ENCODE data around the gene NECTIN4.

Gene NECTIN4

DNA sequence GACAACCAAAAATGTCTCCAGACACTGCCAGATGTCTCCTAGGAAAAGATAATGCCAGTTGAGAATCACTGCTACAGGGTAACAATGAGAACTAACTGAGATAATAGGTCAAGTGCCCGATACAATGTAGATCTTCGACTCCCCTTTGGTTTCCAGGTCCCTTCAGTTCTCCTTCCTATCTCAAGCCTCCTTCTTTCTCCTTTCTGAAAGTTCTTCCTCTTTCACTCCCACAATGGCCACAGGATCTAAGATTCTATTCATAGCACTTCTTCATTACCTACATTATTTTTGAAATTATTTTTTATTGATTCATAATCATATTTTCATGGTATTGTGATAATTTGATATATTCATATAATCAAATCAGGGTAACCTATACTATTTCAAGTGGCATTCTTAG lies 22.2 kb upstream of the NECTIN4 start:
- DNase-seq (ENCODE audit: low spot score) = no peak

DNA sequence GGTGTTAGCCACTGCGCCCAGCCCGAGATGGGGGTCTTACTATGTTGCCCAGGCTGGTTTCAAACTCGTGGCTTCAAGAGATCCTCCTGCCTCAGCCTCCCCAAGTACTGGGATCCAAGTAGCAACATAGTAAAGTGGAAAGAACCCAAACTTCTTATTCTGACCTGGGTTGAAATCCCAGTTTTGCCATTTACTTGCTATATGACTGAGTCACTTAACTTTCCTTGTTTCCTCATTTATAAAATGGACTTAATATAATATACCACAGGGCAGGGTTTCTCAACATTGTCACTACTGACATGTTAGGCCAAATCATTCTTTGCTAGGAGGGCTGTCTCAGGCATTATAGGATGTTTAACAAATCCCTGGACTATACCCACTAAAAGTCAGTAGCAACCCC lies 21.8 kb upstream of the NECTIN4 start:
- DNase-seq (ENCODE audit: low spot score) = no peak

DNA sequence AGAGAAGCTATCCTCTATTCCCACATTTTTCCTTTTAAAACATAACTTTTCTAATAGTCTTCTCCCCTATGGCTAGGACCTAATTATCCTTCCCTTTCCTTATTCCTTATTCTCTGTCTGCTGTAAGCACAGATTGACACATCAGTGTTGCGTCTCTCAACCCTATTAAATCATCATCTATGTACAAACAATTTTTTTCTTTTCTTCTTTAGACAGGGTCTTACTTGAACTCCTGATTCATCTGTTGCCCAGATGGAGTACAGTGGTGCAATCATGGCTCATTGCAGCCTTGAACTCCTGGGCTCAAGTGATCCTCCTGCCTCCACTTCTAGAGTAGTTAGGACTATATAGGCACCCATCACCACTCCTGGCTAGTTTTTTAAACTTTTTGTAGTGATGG lies 17.1 kb upstream of the NECTIN4 start:
- DNase-seq (ENCODE audit: low spot score) = no peak

DNA sequence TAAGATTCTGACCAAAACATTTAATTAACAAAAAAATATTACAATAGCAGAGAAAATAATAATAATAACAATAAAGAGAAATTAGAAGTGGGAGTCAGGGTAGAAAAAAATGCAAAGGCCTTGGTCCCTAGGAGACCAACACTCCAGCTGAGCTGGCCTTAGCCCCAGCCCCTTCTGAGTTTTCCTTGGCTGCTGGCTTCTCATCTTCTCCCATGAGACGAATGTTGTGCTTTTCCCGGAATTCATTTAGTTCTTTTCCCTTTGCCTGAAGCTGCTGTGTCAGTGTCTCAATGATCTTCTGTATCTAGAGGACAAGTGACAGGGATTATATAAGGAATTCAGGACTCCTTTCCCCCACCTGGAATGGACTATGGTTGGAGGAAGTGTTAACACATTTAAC lies 11.2 kb upstream of the NECTIN4 start:
- no peak for DNase-seq (ENCODE audit: low spot score)

DNA sequence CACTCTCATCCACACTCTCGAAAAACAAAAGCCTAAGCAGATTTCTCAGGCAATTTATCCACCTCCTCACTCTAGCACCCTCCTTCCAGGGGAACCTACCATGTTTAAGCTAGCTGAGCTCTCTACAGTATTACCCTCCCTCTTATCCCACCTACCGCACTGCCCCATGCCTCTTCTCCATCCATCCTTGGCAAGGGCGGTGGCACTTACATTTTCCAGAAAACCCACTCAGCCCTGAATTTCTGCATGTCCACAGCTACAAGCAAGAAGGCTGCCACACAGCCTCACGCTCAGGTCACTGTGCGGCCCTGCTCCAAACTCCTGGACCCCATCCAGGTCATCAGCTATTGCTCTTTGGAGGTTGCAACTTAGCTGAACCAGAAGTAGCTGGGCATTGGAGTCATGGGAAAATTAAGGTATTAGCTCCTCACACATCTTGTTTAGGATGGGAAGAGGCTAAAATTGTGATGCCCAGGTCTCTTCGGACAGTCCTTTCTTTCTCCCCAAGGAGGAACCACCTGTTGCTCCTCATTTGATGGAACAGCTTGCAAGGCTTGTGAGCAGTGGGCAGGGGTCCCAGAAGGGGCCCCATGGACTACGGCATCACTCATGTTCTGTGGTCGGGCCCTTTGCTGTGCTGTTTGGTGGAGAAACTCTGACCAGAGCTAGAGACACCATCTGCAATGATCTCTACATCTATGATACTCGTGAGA lies 9.9 kb upstream of the NECTIN4 start:
- DNase-seq (ENCODE audit: low spot score) = no peak

DNA sequence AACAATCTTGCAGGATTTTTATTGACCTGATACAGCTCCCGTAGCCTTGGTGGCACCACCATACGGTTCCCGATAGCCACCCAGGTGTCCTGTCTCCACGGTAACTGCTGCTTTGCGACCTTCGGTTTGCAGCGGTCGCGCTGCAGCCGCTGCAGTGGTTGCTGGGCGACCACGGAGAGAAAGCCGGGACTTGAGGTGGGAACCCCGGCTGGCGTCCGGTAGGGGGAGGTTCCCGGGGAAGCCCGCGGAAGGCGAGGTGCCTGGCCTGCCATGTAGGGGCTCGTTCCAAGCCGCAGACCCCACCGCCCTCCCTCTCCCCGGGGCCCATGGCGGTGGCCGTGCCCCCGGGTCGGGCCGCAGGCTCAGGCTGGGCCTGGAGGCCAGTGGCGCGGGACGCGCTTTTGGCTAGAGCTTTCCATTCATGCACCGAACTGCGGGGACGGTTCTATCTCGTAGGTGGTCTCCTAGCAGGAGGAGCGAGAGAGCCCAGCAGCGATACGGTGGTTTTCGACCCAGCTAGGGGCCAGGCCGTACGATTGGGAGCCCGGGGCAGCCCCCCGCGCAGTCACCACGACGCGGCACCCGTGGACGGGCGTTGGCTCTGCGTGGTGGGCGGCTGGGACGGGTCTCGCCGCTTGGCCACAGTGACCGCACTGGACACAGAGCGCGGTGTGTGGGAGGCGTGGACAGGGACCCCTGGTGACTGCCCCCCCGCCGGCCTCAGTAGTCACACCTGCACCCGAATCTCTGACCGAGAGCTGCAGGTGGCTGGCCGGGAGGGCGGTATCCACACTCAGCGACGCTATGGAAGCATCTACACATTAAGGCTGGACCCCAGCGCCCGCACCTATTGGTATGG lies 9.1 kb upstream of the NECTIN4 start, which contains the start of gene KLHDC9:
Gene KLHDC9, plus strand, starts transcription at position 152 of the 859 bp plus-strand sequence. Its CDS starts 175 bp downstream, at position 327.
- peak; percentile 79 for DNase-seq (ENCODE audit: low spot score)

DNA sequence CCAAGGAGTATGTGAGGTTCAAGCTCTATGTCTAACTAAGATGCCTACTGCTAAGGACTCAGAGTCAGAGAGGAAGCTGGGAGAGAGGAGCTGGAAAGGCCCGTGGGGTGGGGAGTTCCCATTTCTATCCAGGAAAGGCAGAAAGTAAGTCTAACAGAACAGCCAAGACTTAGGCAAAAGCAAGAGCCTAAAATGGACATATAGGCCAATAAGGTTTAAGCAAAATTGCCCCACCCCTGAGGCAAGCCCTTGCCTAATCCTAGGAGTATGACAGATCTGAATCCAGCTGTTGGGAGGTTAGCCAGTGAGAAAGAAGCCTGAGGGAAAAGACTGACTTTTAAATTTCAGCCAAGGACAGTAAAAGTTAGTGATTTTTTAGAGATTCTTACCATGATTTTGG lies 7.2 kb upstream of the NECTIN4 start:
- no peak for DNase-seq (ENCODE audit: low spot score)

DNA sequence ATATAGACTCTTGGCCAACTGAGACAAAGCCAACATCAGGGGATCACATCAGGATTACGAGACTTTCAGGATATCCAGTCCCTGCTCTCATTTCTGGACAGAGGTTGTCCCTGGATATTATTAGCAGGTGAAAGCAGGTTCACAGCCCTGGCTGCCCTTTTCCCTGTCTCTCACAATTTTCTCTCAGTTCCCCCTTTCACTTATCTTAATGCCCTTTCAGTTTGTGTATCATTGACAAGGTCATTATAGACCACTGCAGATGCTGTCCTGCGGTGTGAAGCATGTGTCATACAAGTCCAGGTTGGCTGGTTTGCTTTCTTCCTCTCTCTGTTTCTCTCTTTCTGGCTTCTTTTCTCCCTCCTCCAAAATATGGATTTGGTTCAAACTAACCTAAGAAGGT lies 6.7 kb upstream of the NECTIN4 start:
- no peak for DNase-seq (ENCODE audit: low spot score)

DNA sequence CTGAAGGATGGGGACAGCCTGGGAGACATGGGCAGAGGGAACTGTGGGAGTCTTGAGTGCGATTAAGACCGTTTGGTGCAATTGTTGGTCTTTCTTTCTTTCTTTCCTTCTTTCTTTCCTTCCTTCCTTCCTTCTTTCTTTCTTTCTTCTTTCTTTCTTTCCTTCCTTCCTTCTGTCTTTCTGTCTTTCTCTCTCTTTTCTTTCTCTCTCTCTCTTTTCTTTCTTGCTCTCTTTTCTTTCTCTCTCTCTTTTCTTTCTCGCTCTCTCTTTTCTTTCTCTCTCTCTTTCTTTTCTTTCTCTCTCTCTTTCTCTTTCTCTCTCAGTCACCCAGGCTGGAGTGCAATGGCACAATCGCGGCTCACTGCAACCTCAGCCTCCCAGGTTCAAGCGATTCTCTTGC lies 5.9 kb upstream of the NECTIN4 start:
- no peak for DNase-seq (ENCODE audit: low spot score)

DNA sequence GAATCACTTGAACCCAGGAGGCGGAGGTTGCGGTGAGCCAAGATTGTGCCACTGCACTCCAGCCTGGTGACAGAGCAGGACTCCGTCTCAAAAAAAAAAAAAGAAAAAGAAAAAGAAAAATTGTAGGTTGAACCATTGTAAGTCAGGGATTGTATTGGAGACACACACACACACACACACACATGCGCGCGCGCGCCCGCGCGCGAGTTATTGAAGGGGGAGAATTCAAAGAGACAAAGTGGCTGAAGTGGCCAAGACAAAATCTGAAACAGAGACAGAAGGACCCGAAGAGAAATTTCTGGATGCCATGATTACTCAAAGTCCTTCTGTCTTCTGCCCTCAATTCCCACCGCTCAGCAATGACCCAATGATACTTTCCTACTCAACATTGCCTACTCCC lies 5.1 kb upstream of the NECTIN4 start:
- DNase-seq (ENCODE audit: low spot score) = no peak

DNA sequence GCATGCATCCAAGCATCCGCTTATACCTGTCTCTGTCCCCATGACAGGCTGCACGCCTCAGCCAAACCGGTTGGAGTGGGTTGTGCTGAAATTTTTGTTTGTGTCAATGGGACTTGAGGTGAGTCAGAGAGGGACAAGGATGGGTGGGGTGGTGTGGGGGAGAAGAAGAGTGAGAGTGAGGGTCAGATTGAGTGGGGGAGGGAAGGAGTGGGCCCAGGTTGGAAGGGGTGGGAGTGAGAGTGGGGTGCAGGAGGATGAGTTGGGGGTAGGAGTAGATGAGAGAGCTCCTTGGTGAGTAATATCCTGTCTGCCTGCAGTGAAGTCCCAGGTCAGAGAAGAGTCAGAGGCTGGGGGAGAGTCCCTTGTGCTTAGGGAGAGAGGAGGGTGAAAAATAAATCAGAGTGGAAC lies 3.3 kb upstream of the NECTIN4 start:
- peak; percentile 42 for DNase-seq (ENCODE audit: low spot score)

DNA sequence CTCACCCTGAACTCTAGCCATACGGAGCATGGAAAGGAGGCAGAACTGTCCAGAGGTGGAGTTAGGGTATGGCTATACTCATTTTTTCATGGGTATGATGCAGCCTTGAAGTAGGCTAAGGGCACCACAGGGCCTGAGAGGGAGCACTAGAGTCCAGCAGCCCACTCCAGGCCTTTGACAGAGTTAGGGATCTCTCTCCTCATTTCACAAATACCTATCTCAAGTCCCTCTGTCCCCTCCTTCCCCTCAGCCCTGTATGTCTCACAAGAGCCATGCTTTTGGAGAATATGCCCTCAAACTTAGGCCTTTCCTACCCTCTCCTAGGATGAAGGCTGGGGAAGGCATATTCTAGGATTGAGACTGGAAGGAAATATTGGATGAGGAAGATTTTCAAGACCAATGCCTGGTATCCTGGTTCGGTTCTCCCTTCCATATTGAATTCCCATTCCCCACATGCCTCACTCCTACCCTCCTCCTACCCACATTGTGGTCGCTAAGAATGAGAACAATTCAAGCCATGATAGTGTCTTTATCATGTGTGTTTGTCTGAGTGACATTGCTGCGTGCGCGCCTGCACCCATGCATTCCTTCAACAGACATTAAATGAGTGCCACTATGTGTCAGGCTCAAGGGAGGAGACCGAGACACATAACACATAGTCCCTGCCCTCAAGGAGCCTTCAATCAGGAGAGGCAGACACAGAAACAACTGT lies 2.6 kb upstream of the NECTIN4 start:
- no peak for DNase-seq (ENCODE audit: low spot score)

DNA sequence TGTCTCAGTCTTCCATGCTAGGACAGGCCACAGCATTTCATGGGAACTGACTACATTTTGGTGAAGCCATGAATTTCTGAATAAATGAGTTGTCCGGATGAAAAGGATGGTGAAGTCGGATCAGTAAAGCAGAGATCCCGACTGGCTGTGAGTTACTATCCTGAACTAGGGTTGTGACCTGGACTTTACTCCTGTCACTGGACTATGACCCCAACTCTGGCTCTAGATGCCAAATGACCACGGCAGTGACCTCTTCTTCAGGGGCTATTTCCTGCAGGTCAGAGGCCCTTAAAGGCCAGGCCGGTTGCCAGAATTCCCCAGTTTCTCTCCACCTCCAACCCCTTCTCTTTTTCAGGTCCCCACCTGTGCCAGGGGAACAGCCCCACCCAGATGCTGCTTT lies 1.7 kb upstream of the NECTIN4 start:
- DNase-seq (ENCODE audit: low spot score) = no peak

DNA sequence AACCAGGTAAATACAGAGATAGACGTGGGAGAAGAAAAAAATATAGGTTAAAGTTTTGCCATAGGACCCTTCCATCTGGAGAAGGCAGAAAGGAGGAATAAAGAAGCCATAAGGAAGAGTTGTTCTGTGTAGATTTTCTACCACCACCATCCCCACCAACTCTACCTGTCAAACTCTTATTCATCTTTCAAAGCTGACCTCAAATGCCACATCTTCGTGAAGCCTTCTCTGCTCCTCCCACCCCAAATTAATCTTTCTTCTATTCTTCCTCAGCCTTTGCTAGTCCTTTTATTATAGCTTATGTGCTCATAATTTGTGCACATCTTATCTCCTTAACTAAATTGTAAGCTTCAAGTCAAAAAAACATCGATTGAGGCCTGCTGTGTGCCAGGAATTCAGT lies 1.3 kb upstream of the NECTIN4 start:
- DNase-seq (ENCODE audit: low spot score) = no peak

DNA sequence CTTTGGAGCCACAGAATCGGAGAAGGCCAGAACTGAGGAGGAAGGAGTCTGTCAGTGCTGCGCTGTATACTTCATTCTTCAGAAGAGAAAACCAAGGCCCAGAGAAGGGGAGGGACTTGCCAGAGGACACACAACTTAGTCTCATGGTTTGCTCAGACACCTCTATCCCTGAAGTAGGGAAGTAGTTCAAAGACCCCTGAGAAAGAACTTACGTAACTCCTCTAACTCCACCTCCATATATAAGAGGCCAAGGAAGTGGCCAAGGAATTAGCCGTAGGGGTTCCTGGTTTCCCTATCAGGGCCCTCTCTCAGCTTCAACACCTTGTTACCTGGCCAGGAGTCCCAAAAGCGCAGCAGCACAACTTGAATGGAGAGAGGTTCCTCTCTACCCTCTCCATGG lies 580 bp upstream of the NECTIN4 start:
- no peak for DNase-seq (ENCODE audit: low spot score)

DNA sequence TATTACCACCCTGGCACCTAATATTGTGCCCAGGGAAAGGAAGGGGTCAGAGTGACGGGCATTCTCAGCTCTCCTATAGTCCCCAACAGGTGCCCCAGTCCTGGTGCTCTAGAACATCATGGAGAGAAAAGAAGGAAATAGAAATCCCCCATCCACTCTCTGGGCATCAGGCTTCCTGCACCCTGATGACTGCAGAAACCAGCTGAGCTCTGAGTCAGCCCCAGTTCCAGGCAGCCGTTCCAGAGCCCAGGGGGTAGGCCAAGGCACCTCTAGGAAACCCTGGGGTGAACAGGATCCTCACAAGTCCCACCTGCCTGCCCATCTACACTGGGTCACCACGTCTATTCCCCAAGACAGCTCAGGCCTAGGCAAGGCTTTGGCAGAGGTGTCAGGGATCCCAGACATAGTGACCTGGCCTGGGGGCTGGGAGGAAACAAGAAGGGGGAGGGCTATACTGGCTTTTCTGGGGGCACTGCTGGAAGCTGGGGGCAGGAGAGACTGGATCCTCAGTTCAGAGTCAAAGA lies 709 bp downstream of the NECTIN4 start:
- no peak for DNase-seq (ENCODE audit: low spot score)

DNA sequence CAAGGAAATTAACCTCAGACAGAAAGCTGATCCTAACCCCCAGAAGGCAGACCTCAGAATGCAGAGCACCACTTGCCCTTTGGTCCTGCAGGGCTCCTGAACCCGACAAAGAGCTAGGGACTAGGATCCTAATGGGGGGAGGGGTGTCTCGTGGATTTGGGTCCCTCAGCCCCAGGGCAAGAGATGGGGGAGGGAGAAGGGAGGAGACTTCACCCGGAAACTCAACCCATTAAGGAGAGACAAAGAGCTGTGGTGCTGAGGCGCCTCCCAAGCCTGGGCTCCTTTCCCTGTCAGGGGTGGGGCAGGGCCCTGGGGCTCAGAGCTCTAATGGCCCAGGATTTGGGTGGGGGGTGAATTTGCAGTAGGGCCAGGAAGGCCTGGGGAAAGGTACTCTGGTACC lies 2.9 kb downstream of the NECTIN4 start:
- DNase-seq (ENCODE audit: low spot score) = no peak

DNA sequence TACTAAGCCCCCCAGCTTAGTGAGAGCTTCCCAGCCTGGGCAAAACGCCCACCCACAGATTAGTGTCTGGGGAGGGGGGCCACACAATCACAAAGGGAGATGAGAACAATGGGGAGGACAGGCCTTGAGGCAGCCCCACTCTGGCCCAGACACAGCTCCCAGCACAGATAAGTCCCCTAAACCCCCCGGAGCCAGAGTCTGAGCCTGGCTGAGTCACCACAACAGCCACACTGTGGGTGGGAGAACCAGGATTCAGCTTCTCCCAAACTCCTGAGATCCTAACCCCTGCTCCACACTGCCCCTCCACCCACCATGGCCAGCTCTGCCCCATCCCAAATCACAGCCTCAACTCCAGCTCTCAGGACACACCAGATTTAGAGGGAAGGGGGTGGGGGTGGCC lies 4.2 kb downstream of the NECTIN4 start:
- DNase-seq (ENCODE audit: low spot score) = no peak

DNA sequence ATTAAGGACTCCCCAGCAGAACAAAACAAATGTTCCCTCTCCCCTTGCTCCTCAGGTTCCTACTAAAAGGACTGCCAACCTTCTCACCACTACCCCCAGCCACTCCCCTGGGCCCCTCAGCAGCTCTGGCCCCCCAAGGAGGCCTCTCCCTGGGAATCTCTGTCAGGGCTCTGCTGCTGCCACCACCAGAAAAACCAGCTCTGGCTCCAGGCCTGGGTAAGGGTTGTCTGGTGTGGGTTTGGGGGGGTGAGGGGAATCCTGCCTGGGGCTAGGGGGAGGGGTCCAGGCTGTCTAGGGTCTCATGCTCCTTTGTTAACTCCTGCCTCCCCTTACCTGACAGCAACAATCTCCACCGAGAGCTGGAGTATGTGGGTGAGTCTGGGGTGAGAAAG lies 4.8 kb downstream of the NECTIN4 start:
- DNase-seq (ENCODE audit: low spot score) = no peak

DNA sequence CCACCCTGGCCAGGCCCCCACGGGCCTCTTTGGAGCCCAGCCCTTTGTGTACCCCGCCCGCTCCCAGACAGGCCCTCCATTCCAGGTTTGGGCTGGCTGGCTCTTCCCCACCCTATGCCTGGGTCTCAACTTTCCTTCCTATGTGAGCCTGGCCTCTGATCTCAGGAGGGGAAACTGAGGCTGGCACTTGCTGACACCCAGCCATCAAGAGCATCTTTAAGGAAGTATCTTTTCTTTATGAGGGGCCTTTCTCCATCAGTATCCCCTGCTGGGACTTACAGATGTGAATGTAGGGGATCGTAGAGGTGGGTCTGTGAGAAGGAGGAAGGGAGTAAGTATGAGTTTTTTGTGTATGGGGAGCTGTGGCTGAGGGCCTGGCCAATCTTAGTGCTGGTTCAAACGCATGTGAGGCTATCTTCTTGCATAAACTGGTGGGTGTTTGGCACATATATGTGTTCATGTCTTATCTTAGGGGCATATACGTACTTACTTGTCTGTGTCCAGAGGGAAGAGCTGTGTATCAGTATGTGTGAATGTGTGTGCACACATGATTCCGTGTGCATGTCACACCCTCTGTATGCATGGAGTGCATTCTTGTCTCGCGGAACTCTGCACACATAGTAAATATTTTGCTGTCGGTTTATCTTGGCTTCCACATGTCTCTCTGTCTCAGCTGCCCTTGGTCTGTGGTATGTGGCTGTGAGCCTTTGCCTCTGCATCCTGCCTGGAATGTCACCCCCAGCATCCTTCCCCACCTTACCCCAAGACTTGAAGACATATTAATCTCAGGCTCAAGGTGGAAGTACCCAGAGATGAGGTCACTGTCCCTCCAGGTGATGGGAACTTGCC lies 5.4 kb downstream of the NECTIN4 start:
- no peak for DNase-seq (ENCODE audit: low spot score)

DNA sequence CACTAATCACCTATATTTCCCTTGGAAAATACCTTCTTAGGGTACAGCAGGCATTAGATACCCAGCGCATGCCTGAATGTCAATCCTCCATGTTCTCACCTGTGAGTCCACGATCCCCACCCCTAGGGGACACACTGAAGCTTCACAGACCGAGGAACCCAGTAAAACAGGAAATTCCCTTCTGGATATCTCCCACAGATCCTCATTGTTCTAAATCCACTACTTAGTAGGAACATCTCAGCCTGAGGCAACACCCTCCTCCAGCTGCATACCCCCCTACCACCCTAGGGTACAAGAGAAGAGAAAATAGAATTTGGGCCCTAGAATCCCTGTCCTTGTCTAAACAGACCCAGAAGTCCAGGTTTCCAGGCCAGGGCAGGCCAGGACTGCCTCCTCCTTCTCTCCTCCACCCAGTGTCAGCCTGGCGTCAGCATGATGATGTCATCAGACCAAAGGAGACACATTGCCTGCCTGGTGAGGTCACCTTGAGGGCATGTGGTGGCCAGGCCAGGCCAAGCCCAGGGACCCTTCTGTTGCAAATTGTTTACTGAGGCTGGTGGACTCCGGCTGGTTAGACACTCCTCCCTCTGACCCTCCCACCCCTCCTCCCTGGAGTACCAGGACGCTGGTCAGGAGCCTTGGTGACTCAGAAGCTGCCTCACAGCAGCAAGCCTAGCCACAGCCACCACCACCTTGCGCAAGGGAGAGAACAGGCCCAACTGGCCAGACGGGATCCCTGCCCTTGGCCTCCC lies 6.2 kb downstream of the NECTIN4 start:
- peak; percentile 17 for DNase-seq (ENCODE audit: low spot score)
